Natural killer cell treated with Interleukin-12 subunit alpha and Interleukin-12 subunit beta and Interleukin-15 and Interleukin-18, amount 100 ng/mL, for 72 hours (primary cell): ENCODE results near the gene VWA3B. TPM values are rescaled to one million over a fixed set of nuclear protein-coding genes. Genes with fewer than 3 reads are reported as not detected.
"Not testable (repeated sequence)": the region's sequence is repeated elsewhere in the genome, so short reads cannot be mapped to it uniquely, and the experiment has no call there.

Source experiments
- ATAC-seq, 2 donors: fragments of 150-1000 bp; cut with Tn5 transposase in 1 of 2; sonication (Bioruptor Pico), chemical (Tn5 transposase) in 1 of 2; 2 replicates each; pipeline ENCODE4 v1.10.0; 2021
- DNase-seq: peaks from one replicate; pipeline ENCODE4 v3.0.0; 2022; ENCODE audit warnings: low spot score
- H3K27ac Mint-ChIP-seq, 2 donors: 1 replicate in 1 of 2; 2 replicates in 1 of 2; pipeline ENCODE4 v1.8.0; 2022; ENCODE audit warnings: mixed read lengths in 2 of 2, mild to moderate bottlenecking in 1 of 2, moderate library complexity in 1 of 2
- H3K27me3 Mint-ChIP-seq, 2 donors: 1 replicate in 1 of 2; 2 replicates in 1 of 2; pipeline ENCODE4 v1.8.0; 2022; ENCODE audit warnings: mixed read lengths in 2 of 2
- H3K36me3 Mint-ChIP-seq: one replicate; pipeline ENCODE4 v1.8.0; 2022; ENCODE audit warnings: mixed read lengths
- H3K4me1 Mint-ChIP-seq, 2 donors: 1 replicate in 1 of 2; 2 replicates in 1 of 2; pipeline ENCODE4 v1.8.0; 2022; ENCODE audit warnings: low read depth in 2 of 2, mixed read lengths in 2 of 2, mild to moderate bottlenecking in 1 of 2
- H3K4me3 Mint-ChIP-seq: one replicate; pipeline ENCODE4 v1.8.0; 2022; ENCODE audit warnings: mixed read lengths
- H3K9me3 Mint-ChIP-seq: 2 replicates; pipeline ENCODE4 v1.8.0; 2022; ENCODE audit warnings: mixed read lengths
- total RNA-seq, 2 donors: library from RNA; stranded (reverse); gene quantifications; one replicate each; pipeline ENCODE4 v1.2.3, GENCODE V29; 2022

The VWA3B gene, protein sequence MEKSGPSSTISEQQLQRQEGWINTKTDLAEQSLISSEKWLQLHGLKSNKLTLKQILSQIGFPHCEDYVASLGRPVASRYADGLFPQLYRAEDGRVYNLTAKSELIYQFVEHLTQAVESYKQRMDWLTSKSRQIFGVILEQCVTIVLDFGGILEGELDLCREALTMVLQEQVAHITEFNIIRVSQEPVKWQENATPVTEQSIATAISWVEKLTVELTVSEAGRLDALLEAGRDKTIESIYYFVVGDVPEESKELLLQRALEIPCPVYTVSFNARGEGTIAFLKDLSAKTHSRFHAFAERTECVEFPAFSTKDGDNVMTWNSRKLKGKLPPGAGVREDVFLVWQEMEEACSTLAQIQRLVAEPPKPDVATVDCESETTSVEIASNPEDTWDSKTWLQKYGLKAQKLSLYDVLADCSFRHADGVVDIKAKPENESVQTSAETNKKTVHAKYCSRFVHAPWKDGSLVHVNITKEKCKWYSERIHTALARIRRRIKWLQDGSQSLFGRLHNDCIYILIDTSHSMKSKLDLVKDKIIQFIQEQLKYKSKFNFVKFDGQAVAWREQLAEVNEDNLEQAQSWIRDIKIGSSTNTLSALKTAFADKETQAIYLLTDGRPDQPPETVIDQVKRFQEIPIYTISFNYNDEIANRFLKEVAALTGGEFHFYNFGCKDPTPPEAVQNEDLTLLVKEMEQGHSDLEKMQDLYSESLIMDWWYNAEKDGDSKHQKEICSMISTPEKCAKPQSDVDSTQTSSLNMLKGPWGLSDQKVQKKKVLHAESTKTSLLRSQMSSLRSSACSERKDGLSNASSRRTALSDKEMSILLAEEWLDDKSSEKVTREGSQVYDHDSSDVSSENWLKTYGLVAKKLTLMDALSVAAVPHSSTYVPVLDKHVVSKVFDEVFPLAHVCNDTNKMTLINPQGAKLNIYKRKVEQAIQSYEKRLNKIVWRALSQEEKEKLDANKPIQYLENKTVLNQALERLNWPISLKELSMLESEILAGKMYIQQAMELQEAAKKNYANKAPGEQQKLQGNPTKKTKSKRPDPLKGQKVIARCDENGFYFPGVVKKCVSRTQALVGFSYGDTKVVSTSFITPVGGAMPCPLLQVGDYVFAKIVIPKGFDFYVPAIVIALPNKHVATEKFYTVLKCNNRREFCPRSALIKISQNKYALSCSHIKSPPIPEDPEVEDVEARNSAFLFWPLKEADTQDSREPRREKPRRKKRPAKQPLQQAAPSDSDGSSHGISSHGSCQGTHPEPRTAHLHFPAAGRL (N-terminal part only)
- total RNA-seq, result not detected

DNA sequence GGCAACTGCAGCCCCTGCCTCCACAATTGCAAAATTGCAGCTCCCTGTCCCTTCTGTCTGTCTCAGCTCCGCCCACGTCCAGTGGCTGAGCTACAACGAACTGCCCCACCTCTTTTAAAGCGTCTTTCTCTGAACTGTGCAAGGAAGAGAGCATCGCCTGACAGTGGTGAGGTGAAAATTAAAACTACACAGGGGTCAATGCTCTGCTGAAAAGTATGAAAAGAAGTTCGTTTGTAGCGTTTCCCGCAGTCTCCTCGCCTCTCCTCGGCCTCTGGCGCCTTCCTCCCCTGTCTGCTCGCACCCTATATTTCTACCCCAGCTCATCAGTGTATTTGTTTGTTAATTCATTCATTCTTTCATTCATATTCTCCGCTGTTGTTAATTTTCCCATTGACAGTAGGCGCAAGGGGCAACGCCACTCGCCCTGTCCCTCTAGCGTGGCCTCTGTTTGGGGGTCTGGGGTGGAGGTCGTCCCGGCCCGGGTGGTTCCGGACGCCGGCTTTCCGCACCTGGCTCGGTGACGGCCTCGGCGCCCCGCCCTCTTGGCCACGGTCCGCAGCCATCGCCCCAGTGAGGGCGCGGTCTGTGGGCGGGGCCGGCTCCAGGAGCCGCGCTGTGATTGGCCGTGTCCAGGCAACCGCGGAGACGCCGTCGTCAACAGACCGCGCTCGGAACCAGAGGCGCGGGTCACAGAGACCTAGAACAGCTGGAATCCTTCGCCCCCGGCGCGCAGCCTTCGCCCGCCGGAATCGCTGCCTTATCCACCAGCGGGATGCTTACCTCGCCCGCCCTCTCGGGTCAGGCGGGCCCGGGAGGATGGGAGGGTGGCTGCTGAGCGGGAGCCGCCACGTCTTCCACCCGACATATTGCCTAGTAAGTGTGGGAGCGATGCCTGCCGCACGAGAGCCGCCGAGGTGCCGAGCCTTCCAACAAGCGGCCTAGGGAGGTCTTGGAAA, at the start of gene VWA3B:
Gene VWA3B, plus strand, starts transcription at position 677 of the 956 bp plus-strand sequence. CDS start 5,926 bp downstream, outside the sequence.
- peak; percentile 72 for DNase-seq
- peaks cover 32 to 54% of the 10 kb centered on the region in 2 donors for H3K27me3 Mint-ChIP-seq
- peak; percentile 89 to 96 for ATAC-seq
- peak within 1 kb of the TSS; percentile 91 for H3K4me3 Mint-ChIP-seq
- peak within 1 kb of the TSS in 1 of 2 donors; percentile 49 for H3K27ac Mint-ChIP-seq
- H3K9me3 Mint-ChIP-seq, result no peaks in the 10 kb centered on the region
- peaks cover 4% of the 10 kb centered on the region for H3K36me3 Mint-ChIP-seq
- H3K4me1 Mint-ChIP-seq, result peaks cover 18 to 21% of the 10 kb centered on the region in 2 donors

DNA sequence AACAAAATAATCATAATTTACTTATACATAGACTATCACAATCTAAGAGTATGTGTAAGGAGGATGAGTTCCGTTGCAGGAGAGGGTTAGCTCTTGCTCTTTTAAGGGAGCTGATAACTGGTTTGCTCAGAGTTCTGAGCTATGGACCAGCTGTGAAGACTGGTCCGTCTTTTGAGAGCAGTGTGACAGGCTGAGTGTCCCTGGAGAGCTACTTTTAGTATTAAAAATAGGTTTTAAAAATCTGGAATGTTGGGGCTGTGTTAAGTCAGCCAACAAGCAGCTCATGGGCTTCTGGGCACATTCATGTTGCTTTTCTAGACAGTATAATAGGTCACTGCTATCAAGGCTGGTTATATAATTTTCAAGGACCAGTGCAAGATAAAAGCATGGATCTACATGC, 49.8 kb upstream of the VWA3B start:
- Mint-ChIP-seq H3K4me1 (peaks cover 0 to 3% of the 10 kb centered on the region in 2 donors), H3K9me3 (no peaks in the 10 kb centered on the region), H3K27ac (no peak overlapping the region), H3K27me3 (peaks cover 0 to 5% of the 10 kb centered on the region in 2 donors), H3K36me3 (no peaks in the 10 kb centered on the region), H3K4me3 (no peak overlapping the region)
- ATAC-seq (no peak), DNase-seq (no peak)

DNA sequence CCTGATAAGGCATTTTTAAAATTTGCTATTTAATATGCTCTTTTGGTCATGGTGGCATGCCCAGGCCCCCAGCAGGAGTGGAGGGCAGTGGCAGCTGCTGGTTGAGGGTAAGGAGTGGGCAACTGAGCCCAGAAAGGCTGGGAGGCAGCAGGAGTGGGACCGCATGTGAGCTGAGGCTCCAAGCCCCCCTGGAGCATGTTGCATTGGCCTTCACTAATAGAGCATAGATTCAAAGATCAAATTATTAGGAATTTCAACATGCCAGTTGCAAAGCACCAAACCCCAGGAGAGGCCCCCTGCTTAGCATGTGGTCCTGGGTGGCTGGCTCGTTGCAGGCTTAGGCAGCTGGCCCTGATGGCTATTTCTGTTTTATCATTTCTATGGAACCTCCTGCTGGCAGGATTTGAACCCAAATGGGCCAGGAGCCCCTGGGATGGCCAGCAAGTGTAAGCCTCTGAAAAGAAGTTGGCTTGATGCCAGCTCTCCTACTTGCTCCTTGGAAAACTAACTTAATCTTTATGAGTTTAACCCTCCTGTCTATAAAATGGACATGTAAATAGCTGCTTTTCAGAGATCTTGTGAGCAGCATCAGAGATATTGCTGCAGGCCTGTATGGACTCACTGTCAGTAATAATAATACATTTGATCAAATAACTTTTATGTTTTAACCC, 49.2 kb upstream of the VWA3B start:
- no peak overlapping the region for H3K4me3 Mint-ChIP-seq
- H3K27me3 Mint-ChIP-seq, result peaks cover 0 to 5% of the 10 kb centered on the region in 2 donors
- no peaks in the 10 kb centered on the region for H3K36me3 Mint-ChIP-seq
- H3K4me1 Mint-ChIP-seq, result peaks cover 0 to 3% of the 10 kb centered on the region in 2 donors
- no peak overlapping the region for H3K27ac Mint-ChIP-seq
- ATAC-seq (no peak), DNase-seq (no peak)
- no peaks in the 10 kb centered on the region for H3K9me3 Mint-ChIP-seq

DNA sequence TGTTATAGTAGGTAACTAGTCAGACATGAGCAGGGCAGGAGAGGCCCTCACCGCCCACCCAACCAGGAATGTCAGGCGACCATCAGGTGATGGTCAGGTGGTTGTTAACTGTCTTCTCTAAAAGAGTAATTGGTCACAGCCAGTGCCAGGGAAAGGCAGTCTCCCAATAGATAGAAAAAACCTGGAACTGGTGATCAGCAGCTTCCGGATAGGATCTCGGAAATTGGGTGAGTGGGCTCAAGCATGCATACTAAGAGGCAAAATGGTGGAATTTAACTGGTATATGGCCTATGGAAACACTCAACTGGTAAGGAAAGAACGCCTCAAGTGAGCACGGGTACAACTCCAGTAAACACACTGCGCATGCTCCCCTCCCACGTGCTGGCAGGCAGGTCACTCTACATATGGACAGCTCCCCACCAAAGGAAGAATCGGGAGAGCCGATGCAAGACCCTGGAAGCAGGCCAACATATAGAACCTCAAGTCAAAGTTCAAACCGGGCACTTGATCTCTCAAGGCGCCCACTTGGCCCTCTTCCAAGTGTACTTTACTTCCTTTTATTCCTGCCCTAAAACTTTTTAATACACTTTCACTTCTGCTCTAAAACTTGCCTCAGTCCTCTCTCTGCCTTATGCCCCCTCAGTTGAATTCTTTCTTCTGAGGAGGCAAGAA, 47.7 kb upstream of the VWA3B start:
- ATAC-seq (no peak), DNase-seq (no peak)
- H3K27ac Mint-ChIP-seq, result no peak overlapping the region
- H3K4me1 Mint-ChIP-seq, result peaks cover 0 to 3% of the 10 kb centered on the region in 2 donors
- no peaks in the 10 kb centered on the region for H3K9me3 Mint-ChIP-seq
- peaks cover 8% of the 10 kb centered on the region for H3K36me3 Mint-ChIP-seq
- no peak overlapping the region for H3K4me3 Mint-ChIP-seq
- peaks cover 0 to 5% of the 10 kb centered on the region in 2 donors for H3K27me3 Mint-ChIP-seq

DNA sequence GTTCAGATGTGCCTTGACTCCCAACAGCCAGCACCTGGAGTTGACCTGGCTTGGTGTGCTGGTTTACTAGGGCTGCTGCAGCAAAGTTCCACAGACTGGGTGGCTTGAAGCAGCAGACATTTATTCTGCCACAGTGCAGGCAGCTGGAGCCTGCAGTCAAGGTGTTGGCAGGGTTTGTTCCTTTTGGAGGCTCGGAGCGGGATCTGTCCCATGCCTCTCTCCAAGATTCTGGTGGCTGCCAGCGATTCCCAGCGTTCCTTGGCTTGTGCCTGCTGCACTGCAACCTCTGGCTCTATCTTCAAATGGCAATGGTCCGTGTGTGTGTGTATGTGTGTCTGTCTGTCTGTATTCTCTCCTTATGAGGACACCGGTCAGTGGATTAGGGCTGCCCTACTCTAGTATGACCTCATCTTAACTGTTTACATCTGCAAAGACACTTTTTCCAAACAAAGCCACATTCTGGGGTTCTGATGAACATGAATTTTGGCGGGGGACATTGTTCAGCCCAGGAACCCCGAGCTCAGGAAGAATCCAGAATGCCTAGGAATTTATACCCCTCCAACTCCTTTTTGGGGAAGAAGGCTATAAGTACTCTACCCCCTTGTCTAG, 46.5 kb upstream of the VWA3B start:
- Mint-ChIP-seq H3K4me1 (peaks cover 0 to 3% of the 10 kb centered on the region in 2 donors), H3K4me3 (no peak overlapping the region), H3K36me3 (peaks cover 15% of the 10 kb centered on the region), H3K9me3 (peaks cover 8% of the 10 kb centered on the region), H3K27ac (no peak overlapping the region), H3K27me3 (peaks cover 0 to 5% of the 10 kb centered on the region in 2 donors)
- DNase-seq (no peak), ATAC-seq (no peak)

DNA sequence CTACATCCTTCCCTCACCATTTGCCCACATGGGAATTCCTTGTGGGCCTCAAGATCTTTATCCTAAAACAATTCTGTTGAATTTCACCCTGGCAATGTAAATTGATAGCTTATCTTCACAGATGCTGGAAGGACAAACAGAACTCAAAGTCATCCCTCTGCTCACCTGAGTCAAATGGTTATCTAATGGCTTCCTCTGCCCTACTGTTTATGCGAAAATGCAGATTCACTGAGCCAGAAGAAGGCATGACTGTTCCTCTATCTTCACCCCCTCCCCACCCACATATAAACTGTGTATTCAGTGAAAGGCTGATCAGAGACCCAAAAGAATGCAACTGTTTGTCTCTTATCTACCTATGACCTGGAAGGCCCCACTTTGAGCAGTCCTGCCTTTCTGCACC, 43.9 kb upstream of the VWA3B start:
- H3K4me1 Mint-ChIP-seq, result peaks cover 0 to 3% of the 10 kb centered on the region in 2 donors

DNA sequence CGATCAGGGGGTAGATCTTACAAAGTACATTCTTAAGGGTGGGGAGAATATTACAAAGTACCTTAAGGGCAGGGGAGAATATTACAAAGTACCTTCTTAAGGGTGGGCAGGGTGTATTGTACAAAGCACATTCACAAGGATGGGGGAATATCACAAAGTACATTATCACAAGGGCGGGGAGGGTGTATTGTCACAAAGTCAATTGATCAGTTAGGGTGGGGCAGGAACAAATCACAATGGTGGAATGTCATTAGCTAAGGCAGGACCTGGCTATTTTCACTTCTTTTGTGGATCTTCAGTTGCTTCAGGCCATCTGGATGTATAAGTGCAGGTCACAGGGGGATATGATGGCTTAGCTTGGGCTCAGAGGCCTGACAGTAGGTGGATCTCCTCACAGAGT, 42.2 kb upstream of the VWA3B start:
- not testable (repeated sequence) for H3K9me3 Mint-ChIP-seq, ATAC-seq

More for the DNA sequence above, 43.9 kb upstream of the VWA3B start:
- no peak overlapping the region for H3K27ac Mint-ChIP-seq
- ATAC-seq, result no peak
- peaks cover 6 to 9% of the 10 kb centered on the region in 2 donors for H3K27me3 Mint-ChIP-seq
- no peak overlapping the region for H3K4me3 Mint-ChIP-seq
- no peak for DNase-seq
- H3K36me3 Mint-ChIP-seq, result peaks cover 15% of the 10 kb centered on the region
- peaks cover 8% of the 10 kb centered on the region for H3K9me3 Mint-ChIP-seq

DNA sequence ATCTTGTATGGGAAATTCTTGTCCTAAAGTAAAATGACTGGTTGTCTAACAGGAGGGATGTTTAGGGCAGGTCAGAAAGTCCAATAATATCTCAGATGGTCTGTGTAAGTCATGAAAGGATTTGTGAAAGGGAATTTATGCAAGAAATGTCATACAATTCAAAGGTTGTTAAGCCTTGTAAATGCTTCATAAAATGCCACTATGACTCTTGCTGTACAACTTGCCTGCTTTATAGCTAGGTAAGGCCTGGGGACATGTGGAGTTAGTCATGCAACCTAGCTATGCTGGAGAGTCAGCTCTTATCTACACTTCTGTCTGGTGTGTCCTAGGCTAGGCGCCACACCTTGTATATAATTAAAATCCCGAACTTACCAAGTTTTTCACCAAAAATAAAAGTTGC, 36.9 kb upstream of the VWA3B start:
- Mint-ChIP-seq H3K27ac (no peak overlapping the region), H3K4me1 (no peaks in the 10 kb centered on the region), H3K36me3 (no peaks in the 10 kb centered on the region), H3K27me3 (peaks cover 7 to 8% of the 10 kb centered on the region in 2 donors), H3K9me3 (peaks cover under 1% of the 10 kb centered on the region), H3K4me3 (no peak overlapping the region)
- ATAC-seq (no peak), DNase-seq (no peak)

More for the DNA sequence above, 42.2 kb upstream of the VWA3B start:
- H3K27me3 Mint-ChIP-seq, result peaks cover 8 to 11% of the 10 kb centered on the region in 2 donors
- not testable (repeated sequence) for H3K4me3 Mint-ChIP-seq, DNase-seq, H3K4me1 Mint-ChIP-seq, H3K27ac Mint-ChIP-seq
- peaks cover 15% of the 10 kb centered on the region for H3K36me3 Mint-ChIP-seq

DNA sequence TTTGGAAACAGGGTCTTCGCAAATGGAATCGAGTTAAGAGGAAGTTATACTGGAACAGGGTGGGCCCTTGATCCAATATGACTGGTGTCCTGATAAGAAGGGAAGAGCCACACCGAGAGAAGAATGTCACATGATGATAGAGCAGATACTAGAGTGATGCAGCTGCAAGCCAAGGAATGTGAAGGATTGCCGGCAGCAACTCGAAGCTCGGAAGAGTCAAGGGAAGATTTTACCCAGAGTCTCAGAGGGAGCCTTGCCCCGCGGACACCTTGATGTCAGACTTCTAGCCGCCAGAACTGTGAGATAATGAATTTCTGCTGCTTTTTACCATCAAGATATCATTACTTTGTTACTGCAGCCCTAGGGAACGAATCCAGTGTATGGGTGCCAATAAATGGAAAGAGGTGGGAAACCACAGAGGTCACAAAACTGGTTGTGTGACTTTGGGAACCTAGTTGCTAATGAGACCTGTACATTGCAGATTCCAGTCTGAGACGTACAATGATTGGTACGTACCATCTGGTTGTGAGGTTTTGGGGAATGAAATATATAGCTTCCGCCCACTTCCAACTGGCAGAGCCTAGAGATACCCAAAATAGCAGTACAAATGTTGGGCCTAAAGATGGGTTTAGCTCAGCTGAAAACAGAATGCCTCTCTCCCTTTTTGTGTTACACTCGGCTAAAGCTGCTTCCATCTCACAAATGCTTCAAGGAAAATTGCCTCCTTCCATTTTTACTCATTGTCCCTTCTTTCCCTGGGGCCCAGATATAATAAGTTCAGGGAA, 28.6 kb upstream of the VWA3B start:
- Mint-ChIP-seq H3K4me3 (no peak overlapping the region), H3K9me3 (no peaks in the 10 kb centered on the region), H3K27ac (no peak overlapping the region), H3K27me3 (peaks cover 0 to 4% of the 10 kb centered on the region in 2 donors), H3K4me1 (no peaks in the 10 kb centered on the region), H3K36me3 (no peaks in the 10 kb centered on the region)
- DNase-seq (no peak), ATAC-seq (no peak)

DNA sequence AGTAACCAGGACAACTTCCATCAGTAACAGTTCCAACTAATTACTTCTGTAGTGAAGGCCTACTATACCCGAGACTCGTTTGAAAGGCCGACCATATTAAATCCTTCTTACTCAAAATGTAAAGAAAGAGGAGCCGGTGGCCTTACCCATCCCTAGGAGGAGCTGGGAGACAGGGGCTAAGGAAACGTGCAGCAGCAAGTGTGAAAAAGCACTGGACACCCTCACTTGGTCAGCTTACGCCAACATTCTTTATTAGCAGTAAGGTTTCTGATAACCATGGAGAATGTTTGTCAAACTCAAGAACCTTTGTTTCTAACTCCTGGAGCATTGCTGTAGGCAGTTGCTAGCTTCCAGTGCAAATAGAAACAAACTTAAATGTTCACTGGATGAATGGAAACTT, 26.7 kb upstream of the VWA3B start:
- H3K27ac Mint-ChIP-seq, result no peak overlapping the region

More for the DNA sequence above, 26.7 kb upstream of the VWA3B start:
- Mint-ChIP-seq H3K9me3 (no peaks in the 10 kb centered on the region), H3K36me3 (no peaks in the 10 kb centered on the region), H3K4me1 (no peaks in the 10 kb centered on the region), H3K27me3 (peaks cover 13 to 14% of the 10 kb centered on the region in 2 donors), H3K4me3 (no peak overlapping the region)
- no peak for DNase-seq
- no peak for ATAC-seq
